Suprapubic skin (tissue), 4 donors: ENCODE measurements around the gene FAM72A.

Source experiments
- CTCF ChIP-seq, 2 donors: fragments of 200-600 bp in 1 of 2; fragments of 450-650 bp in 1 of 2; sonication (generic) in 1 of 2; IDR thresholded peaks; one replicate each; pipeline ENCODE4 v1.5.1; 2016 to 2019; ENCODE audit warnings: antibody characterized with exemption in 2 of 2, mild to moderate bottlenecking in 1 of 2, moderate library complexity in 1 of 2
- EP300 ChIP-seq: sonication (generic); formaldehyde crosslinking; IDR thresholded peaks from one replicate; pipeline ENCODE4 v1.6.1; 2017; ENCODE audit warnings: antibody characterized with exemption
- POLR2A ChIP-seq, 2 donors: fragments of 450-650 bp; IDR thresholded peaks; one replicate each; pipeline ENCODE4 v1.6.1; 2017; ENCODE audit warnings: antibody characterized with exemption in 2 of 2, mild to moderate bottlenecking in 2 of 2, moderate library complexity in 2 of 2
- POLR2AphosphoS5 ChIP-seq, 3 donors: sonication (generic); formaldehyde crosslinking; IDR thresholded peaks; one replicate each; pipeline ENCODE4 v1.6.1; 2017; ENCODE audit warnings: antibody characterized with exemption in 3 of 3

GRCh38 chr1:206142011-206142410, 60.6 kb downstream of the FAM72A start:
- no peak for TF ChIP-seq POLR2A (IDR thresholded peaks at IDR 0.05)
- no peak for TF ChIP-seq CTCF (IDR thresholded peaks at IDR 0.05)
- TF ChIP-seq POLR2AphosphoS5 (IDR thresholded peaks at IDR 0.05): no peak
- TF ChIP-seq EP300: no peak
